Esophagus mucosa (tissue), 1 donor: ENCODE measurements around the gene FGF3. TPM values are rescaled to one million over a fixed set of nuclear protein-coding genes. Genes with fewer than 3 reads are reported as not detected.

Experiments
- ATAC-seq: fragments of 200-7000 bp; cut with Tn5 transposase; one replicate; pipeline ENCODE4 v1.9.1; 2020
- total RNA-seq: library from RNA; stranded (reverse); gene quantifications from one replicate; pipeline ENCODE4 v1.2.4, GENCODE V29; 2023
- donor health status: DM: yes; HTN: yes; CAD: no.

The FGF3 gene
- total RNA-seq, 1 donor from 2014 or later, result not detected

GRCh38 chr11:69803022-69803421 is 16.2 kb downstream of the FGF3 start:
- ATAC-seq, result no peak

- ATAC-seq, result no peak
Measured at GRCh38 chr11:69802590-69802989, 16.6 kb downstream of the FGF3 start.

GRCh38 chr11:69801513-69802335 is 17.5 kb downstream of the FGF3 start:
- ATAC-seq, result peak; percentile 44

- ATAC-seq, result no peak
Measured at GRCh38 chr11:69800278-69800677, 18.9 kb downstream of the FGF3 start.

- peak; percentile 70 for ATAC-seq
Measured at GRCh38 chr11:69799582-69799981, 19.6 kb downstream of the FGF3 start.

- ATAC-seq, result no peak
Measured at GRCh38 chr11:69799097-69799496, 20.1 kb downstream of the FGF3 start.

GRCh38 chr11:69797737-69798528 is 21.3 kb downstream of the FGF3 start:
- ATAC-seq, result no peak

GRCh38 chr11:69797156-69797555 is 22.1 kb downstream of the FGF3 start:
- no peak for ATAC-seq

GRCh38 chr11:69796063-69796462 is 23.2 kb downstream of the FGF3 start:
- ATAC-seq, result no peak

- no peak for ATAC-seq
Measured at GRCh38 chr11:69791276-69792180, 27.7 kb downstream of the FGF3 start.

- ATAC-seq, result no peak
Measured at GRCh38 chr11:69788956-69789355, 30.3 kb downstream of the FGF3 start.

GRCh38 chr11:69787906-69788305 is 31.3 kb downstream of the FGF3 start:
- no peak for ATAC-seq

GRCh38 chr11:69787457-69787856 is 31.8 kb downstream of the FGF3 start:
- no peak for ATAC-seq

- ATAC-seq, result peak; percentile 46
Measured at GRCh38 chr11:69781241-69781640, 38.0 kb downstream of the FGF3 start.

- no peak for ATAC-seq
Measured at GRCh38 chr11:69778373-69778772, 40.8 kb downstream of the FGF3 start.

GRCh38 chr11:69775163-69775755 is 44.0 kb downstream of the FGF3 start, which contains the start of gene FGF4:
Gene FGF4 (minus strand): TSS chr11:69775341. CDS start chr11:69775084, 257 bp downstream.
- ATAC-seq, result no peak

GRCh38 chr11:69774354-69775162 is 44.7 kb downstream of the FGF3 start:
- no peak for ATAC-seq

- no peak for ATAC-seq
Measured at GRCh38 chr11:69773626-69774353, 45.4 kb downstream of the FGF3 start.

GRCh38 chr11:69771466-69771865 is 47.8 kb downstream of the FGF3 start:
- ATAC-seq, result no peak

- ATAC-seq, result no peak
Measured at GRCh38 chr11:69770540-69770939, 48.7 kb downstream of the FGF3 start.
